Karpas-422 (cell line): Measurements from ENCODE around the gene BNC2. TPM values are rescaled to one million over a fixed set of nuclear protein-coding genes. Genes with fewer than 3 reads are reported as not detected.

Experiments
- DNase-seq: peaks from one replicate; pipeline ENCODE4 v3.0.0-alpha.2; 2015
- H2AFZ ChIP-seq: fragments of 200-600 bp; sonication (generic); 2 replicates; pipeline ENCODE4 v1.6.1; 2014; ENCODE audit warnings: antibody characterized with exemption, low read length, mixed read lengths
- H3K27ac ChIP-seq: fragments of 200-600 bp; sonication (generic); 2 replicates; pipeline ENCODE4 v1.5.1; 2014; ENCODE audit warnings: mild to moderate bottlenecking, low read length, moderate library complexity
- H3K27me3 ChIP-seq: fragments of 200-600 bp; sonication (generic); 2 replicates; pipeline ENCODE4 v1.6.1; 2014; ENCODE audit warnings: low read length, mixed read lengths
- H3K36me3 ChIP-seq: fragments of 200-600 bp; sonication (generic); 2 replicates; pipeline ENCODE4 v1.6.1; 2014; ENCODE audit warnings: low read length, mixed read lengths; ENCODE audit not compliant: insufficient read depth
- H3K4me1 ChIP-seq: fragments of 200-600 bp; sonication (generic); 2 replicates; pipeline ENCODE4 v1.6.1; 2014; ENCODE audit warnings: mild to moderate bottlenecking, low read length, mixed read lengths
- H3K4me2 ChIP-seq: fragments of 200-600 bp; sonication (generic); 2 replicates; pipeline ENCODE4 v1.6.1; 2014; ENCODE audit warnings: low read length, low read depth, mild to moderate bottlenecking; ENCODE audit not compliant: poor library complexity, severe bottlenecking
- H3K4me3 ChIP-seq: fragments of 200-600 bp; sonication (generic); 2 replicates; pipeline ENCODE4 v1.5.1; 2014; ENCODE audit warnings: mild to moderate bottlenecking, antibody characterized with exemption, low read length, mixed read lengths
- H3K79me2 ChIP-seq: fragments of 200-600 bp; sonication (generic); 2 replicates; pipeline ENCODE4 v1.6.1; 2014; ENCODE audit warnings: mild to moderate bottlenecking, low read length, mixed read lengths
- H3K9ac ChIP-seq: fragments of 200-600 bp; sonication (generic); 2 replicates; pipeline ENCODE4 v1.6.0; 2014; ENCODE audit warnings: low read length
- H3K9me2 ChIP-seq: fragments of 200-600 bp; sonication (generic), shearing (Covaris generic); replicated peaks from 2 replicates; pipeline ENCODE4 v1.6.0; 2014; ENCODE audit warnings: mild to moderate bottlenecking, low read length, moderate library complexity; ENCODE audit not compliant: insufficient read depth
- H3K9me3 ChIP-seq: fragments of 300-700, 200-600 bp; sonication (generic); 2 replicates; pipeline ENCODE4 v1.6.1; 2014; ENCODE audit warnings: low read length, mixed read lengths
- H4K20me1 ChIP-seq: fragments of 200-600 bp; sonication (generic); 2 replicates; pipeline ENCODE4 v1.6.1; 2014; ENCODE audit warnings: mild to moderate bottlenecking, antibody characterized with exemption, low read length, low read depth; ENCODE audit not compliant: insufficient read depth
- total RNA-seq: library from RNA; depleted of rRNA; stranded (reverse); fragments of >200 nt; shearing (Covaris generic); gene quantifications from 2 replicates; pipeline ENCODE4 v1.2.3, GENCODE V29; 2014; ENCODE audit warnings: low replicate concordance

Gene BNC2
- total RNA-seq, 1 experiment from 2014 or later, result not detected

DNA sequence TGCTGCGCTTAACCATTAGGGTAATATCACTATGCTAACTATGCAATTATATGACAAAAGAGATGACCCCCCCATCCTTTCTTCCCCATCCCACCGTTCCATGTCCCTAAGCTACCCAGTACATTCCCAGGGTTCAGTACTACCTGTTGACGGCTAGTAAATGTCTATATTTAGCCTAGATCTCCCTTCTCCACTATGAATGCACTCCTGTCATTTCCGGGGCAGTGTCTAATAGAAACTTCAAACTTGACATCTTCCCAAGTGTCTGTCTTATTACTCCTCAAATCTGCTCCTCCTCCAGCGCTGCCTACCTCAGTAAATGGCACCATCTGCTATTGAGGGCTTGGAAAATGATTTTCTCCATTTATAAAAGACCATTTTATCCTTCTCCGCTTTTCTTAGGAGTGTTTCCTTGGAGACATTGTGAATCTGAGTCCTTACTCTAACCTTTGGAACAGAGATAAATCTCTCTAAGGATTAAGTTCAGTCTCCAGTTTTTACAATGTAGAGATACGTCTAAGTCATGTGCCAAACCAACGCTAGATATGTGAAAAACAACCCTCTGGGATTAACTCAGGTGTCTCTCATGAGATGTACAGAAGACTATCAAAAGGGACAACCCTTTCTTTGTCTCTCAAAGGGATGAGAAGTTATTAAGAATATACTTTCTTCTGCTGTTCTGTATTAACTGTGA is 114.9 kb downstream of the BNC2 start:
- Histone ChIP-seq H3K79me2 (no peaks in the 10 kb centered on the region), H4K20me1 (no peaks in the 10 kb centered on the region)

DNA sequence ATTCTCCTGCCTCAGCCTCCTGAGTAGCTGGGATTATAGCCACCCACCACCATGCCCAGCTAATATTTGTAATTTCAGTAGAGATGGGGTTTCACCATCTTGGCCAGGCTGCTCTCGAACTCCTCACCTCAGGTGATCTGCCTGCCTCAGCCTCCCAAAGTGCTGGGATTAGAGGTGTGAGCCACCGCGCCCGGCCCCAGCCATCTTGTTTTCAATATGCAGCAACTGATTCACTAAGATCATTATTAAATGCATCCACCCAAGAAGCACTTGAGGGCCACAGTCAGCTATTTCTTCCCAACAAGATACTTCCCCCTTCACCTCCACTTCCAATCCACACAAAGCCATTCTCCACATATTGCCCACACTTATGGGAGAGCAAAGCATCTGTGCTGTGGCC is 115.8 kb downstream of the BNC2 start:
- Histone ChIP-seq H3K79me2 (no peaks in the 10 kb centered on the region), H3K9me3 (no peaks in the 10 kb centered on the region), H3K36me3 (no peaks in the 10 kb centered on the region), H3K27ac (no peak overlapping the region), H2AFZ (no peak overlapping the region), H3K4me3 (no peak overlapping the region), H3K9me2 (no peaks in the 10 kb centered on the region), H3K4me2 (no peak overlapping the region), H3K4me1 (no peaks in the 10 kb centered on the region), H4K20me1 (no peaks in the 10 kb centered on the region), H3K27me3 (no peaks in the 10 kb centered on the region), H3K9ac (no peak overlapping the region)
- no peak for DNase-seq

More for the DNA sequence above, 114.9 kb downstream of the BNC2 start:
- Histone ChIP-seq H3K4me3 (no peak overlapping the region), H3K9ac (no peak overlapping the region), H3K27ac (no peak overlapping the region), H3K36me3 (no peaks in the 10 kb centered on the region), H3K4me2 (no peak overlapping the region), H3K27me3 (no peaks in the 10 kb centered on the region), H3K4me1 (no peaks in the 10 kb centered on the region), H2AFZ (no peak overlapping the region), H3K9me3 (no peaks in the 10 kb centered on the region), H3K9me2 (no peaks in the 10 kb centered on the region)
- no peak for DNase-seq

- no peak overlapping the region for H3K4me2 ChIP-seq
- DNase-seq, result no peak
- no peaks in the 10 kb centered on the region for H3K36me3 ChIP-seq
- no peaks in the 10 kb centered on the region for H3K79me2 ChIP-seq
- no peaks in the 10 kb centered on the region for H3K27me3 ChIP-seq
- no peak overlapping the region for H2AFZ ChIP-seq
- H4K20me1 ChIP-seq, result no peaks in the 10 kb centered on the region
- H3K27ac ChIP-seq, result no peak overlapping the region
- no peak overlapping the region for H3K4me3 ChIP-seq
- no peak overlapping the region for H3K9ac ChIP-seq
- H3K9me3 ChIP-seq, result no peaks in the 10 kb centered on the region
- H3K9me2 ChIP-seq, result no peaks in the 10 kb centered on the region
- no peaks in the 10 kb centered on the region for H3K4me1 ChIP-seq
Measured at GRCh38 chr9:16753256-16753655, 117.2 kb downstream of the BNC2 start.

GRCh38 chr9:16752601-16753000 is 117.9 kb downstream of the BNC2 start:
- no peak for DNase-seq
- H3K4me2 ChIP-seq, result no peak overlapping the region
- no peaks in the 10 kb centered on the region for H3K4me1 ChIP-seq
- no peaks in the 10 kb centered on the region for H3K9me3 ChIP-seq
- H3K27ac ChIP-seq, result no peak overlapping the region
- H4K20me1 ChIP-seq, result no peaks in the 10 kb centered on the region
- H3K27me3 ChIP-seq, result no peaks in the 10 kb centered on the region
- no peak overlapping the region for H2AFZ ChIP-seq
- H3K4me3 ChIP-seq, result no peak overlapping the region
- no peaks in the 10 kb centered on the region for H3K79me2 ChIP-seq
- H3K36me3 ChIP-seq, result no peaks in the 10 kb centered on the region
- H3K9me2 ChIP-seq, result no peaks in the 10 kb centered on the region
- H3K9ac ChIP-seq, result no peak overlapping the region

DNA sequence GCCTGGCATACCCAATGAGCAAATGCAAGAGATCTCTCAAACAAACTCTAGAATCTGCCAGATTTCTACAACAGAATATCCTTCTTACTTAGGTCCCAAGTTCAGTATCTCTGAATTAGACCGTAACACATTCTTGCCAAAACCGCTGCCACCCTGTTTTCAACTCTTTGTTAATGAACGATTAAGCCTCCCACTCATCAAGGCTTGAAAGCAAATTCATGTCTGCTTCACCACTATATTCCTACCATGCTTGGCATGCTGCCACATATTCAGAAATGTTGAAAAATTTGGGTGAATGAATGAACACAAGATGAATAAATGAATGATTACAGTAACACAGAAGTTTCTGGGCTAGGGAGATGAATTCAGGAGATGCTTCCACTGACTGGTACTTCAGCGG is 119.9 kb downstream of the BNC2 start:
- Histone ChIP-seq H3K4me2 (no peak overlapping the region), H2AFZ (no peak overlapping the region), H3K4me3 (no peak overlapping the region), H3K9me2 (no peaks in the 10 kb centered on the region), H3K9me3 (no peaks in the 10 kb centered on the region), H3K79me2 (no peaks in the 10 kb centered on the region), H3K36me3 (no peaks in the 10 kb centered on the region), H3K9ac (no peak overlapping the region), H3K27ac (no peak overlapping the region), H3K27me3 (no peaks in the 10 kb centered on the region), H4K20me1 (no peaks in the 10 kb centered on the region), H3K4me1 (no peaks in the 10 kb centered on the region)
- no peak for DNase-seq

- H3K4me1 ChIP-seq, result no peaks in the 10 kb centered on the region
Measured at GRCh38 chr9:16745359-16745758, 125.1 kb downstream of the BNC2 start.

GRCh38 chr9:16744394-16744793 is 126.1 kb downstream of the BNC2 start:
- Histone ChIP-seq H3K79me2 (no peaks in the 10 kb centered on the region), H3K27me3 (no peaks in the 10 kb centered on the region), H4K20me1 (no peaks in the 10 kb centered on the region), H3K27ac (no peak overlapping the region), H3K9me2 (no peaks in the 10 kb centered on the region), H3K9ac (no peak overlapping the region), H3K9me3 (no peaks in the 10 kb centered on the region), H2AFZ (no peak overlapping the region), H3K4me2 (no peak overlapping the region), H3K4me1 (no peaks in the 10 kb centered on the region), H3K36me3 (no peaks in the 10 kb centered on the region), H3K4me3 (no peak overlapping the region)
- DNase-seq, result no peak

More at GRCh38 chr9:16745359-16745758, 125.1 kb downstream of the BNC2 start:
- no peak for DNase-seq
- no peak overlapping the region for H3K27ac ChIP-seq
- H3K9ac ChIP-seq, result no peak overlapping the region
- H3K9me3 ChIP-seq, result no peaks in the 10 kb centered on the region
- H3K36me3 ChIP-seq, result no peaks in the 10 kb centered on the region
- H3K9me2 ChIP-seq, result no peaks in the 10 kb centered on the region
- no peak overlapping the region for H2AFZ ChIP-seq
- H3K27me3 ChIP-seq, result no peaks in the 10 kb centered on the region
- H3K4me2 ChIP-seq, result no peak overlapping the region
- no peaks in the 10 kb centered on the region for H4K20me1 ChIP-seq
- no peak overlapping the region for H3K4me3 ChIP-seq
- no peaks in the 10 kb centered on the region for H3K79me2 ChIP-seq

DNA sequence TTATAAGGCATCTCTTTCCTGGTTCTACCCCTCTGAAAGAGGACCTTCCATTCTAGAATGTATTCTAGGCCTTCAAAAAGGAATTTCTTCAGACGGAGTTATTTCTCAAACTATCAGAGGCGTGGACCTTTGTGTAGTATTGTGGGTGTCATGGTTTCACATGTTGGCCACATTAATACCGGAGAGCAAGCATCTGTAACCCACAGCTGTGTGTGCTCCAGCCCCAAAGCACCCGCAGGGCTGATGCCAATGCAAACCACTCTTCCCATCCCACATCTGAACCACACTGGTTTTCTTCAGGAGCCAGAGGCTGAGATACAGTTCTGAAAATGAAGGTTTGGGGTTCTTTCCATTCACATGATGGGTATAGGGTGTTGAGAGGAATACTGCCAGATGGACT is 127.1 kb downstream of the BNC2 start:
- no peaks in the 10 kb centered on the region for H3K9me2 ChIP-seq

More for the DNA sequence above, 127.1 kb downstream of the BNC2 start:
- Histone ChIP-seq H3K4me1 (no peaks in the 10 kb centered on the region), H3K9me3 (no peaks in the 10 kb centered on the region), H3K4me2 (no peak overlapping the region), H2AFZ (no peak overlapping the region), H3K36me3 (no peaks in the 10 kb centered on the region), H3K27me3 (no peaks in the 10 kb centered on the region), H4K20me1 (no peaks in the 10 kb centered on the region), H3K9ac (no peak overlapping the region), H3K4me3 (no peak overlapping the region), H3K79me2 (no peaks in the 10 kb centered on the region), H3K27ac (no peak overlapping the region)
- no peak for DNase-seq
